ENCODE measurements around the gene RAD50.
"Not testable (repeated sequence)": the region's sequence is repeated elsewhere in the genome, so short reads cannot be mapped to it uniquely, and the experiment has no call there.

The RAD50 gene

DNA sequence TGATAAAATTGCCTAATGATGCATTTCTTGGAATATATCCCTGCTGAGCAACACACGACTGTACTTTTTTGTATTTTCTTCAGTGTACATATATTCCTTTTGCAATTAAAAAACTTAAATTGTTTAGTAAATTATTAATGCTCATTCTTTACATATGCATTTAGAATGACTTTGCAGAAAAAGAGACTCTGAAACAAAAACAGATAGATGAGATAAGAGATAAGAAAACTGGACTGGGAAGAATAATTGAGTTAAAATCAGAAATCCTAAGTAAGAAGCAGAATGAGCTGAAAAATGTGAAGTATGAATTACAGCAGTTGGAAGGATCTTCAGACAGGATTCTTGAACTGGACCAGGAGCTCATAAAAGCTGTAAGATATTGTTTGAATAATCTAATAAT is 32.7 kb downstream of the RAD50 start:
- DNase-seq (no peak), ATAC-seq (no peak)
- H3K9me3 Mint-ChIP-seq: no peaks in the 10 kb centered on the region
- H3K27me3 Mint-ChIP-seq: no peaks in the 10 kb centered on the region
- H3K4me3 Mint-ChIP-seq: no peak overlapping the region
- H3K36me3 Mint-ChIP-seq (ENCODE audit: low read depth): peaks cover 44% of the 10 kb centered on the region
- H3K4me1 Mint-ChIP-seq: no peaks in the 10 kb centered on the region
- H3K27ac Mint-ChIP-seq: no peak overlapping the region

DNA sequence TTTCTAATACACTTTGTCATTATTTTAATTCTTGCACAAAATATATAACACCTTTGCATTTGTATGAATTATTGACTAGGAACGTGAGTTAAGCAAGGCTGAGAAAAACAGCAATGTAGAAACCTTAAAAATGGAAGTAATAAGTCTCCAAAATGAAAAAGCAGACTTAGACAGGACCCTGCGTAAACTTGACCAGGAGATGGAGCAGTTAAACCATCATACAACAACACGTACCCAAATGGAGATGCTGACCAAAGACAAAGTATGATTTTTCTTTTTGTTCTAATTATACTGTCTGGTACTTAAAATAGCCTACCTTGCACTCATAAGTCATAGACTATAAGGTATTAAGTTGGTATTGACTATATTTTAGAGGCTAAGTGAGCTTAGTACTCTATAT is 34.4 kb downstream of the RAD50 start:
- ATAC-seq: no peak
- H3K36me3 Mint-ChIP-seq (ENCODE audit: low read depth): peaks cover 42% of the 10 kb centered on the region
- no peak overlapping the region for H3K4me3 Mint-ChIP-seq
- no peak overlapping the region for H3K27ac Mint-ChIP-seq
- no peak for DNase-seq
- no peaks in the 10 kb centered on the region for H3K27me3 Mint-ChIP-seq
- H3K4me1 Mint-ChIP-seq: no peaks in the 10 kb centered on the region
- H3K9me3 Mint-ChIP-seq: no peaks in the 10 kb centered on the region

DNA sequence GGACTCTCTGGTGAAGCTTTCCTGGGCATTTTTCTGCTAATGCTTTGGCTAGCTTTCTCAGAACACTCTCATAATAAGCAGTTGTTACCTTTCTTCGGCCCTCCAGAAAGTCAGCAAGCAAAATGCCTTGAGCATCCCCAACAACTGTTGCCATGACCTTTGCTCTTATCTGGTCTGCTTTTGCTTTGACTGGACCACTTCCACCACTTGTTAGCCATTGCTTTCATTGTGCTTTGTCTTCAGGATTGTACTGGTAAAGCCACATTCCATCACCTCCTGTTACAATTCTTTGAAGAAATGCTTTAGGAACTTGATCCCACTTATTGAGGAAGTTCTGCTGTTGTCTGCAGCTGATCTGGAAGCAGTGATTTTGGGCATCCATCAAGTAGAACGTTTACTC is 35.7 kb downstream of the RAD50 start:
- Mint-ChIP-seq H3K27me3 (no peaks in the 10 kb centered on the region), H3K4me3 (no peak overlapping the region), H3K9me3 (no peaks in the 10 kb centered on the region), H3K4me1 (no peaks in the 10 kb centered on the region), H3K27ac (no peak overlapping the region), H3K36me3 (ENCODE audit: low read depth) (peaks cover 48% of the 10 kb centered on the region)
- DNase-seq: no peak
- no peak for ATAC-seq

DNA sequence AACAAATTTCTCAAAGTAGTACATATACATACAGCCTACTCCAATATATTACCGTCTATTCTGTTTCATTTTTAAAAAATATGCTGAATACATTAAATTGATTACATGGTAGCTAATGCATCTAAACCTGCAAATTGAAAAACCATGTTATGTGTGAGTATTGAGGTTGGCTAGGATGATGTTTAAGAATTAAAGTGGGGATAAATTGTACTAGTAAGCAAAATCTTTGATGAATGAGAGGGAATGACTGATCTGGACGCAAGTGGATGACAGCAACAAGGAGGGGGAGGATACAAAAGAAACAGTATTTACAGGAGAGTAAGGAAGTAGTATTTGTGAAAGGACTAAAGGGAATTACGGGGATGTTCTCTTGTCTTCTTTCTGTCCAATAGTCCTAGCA is 37.4 kb downstream of the RAD50 start:
- H3K36me3 Mint-ChIP-seq (ENCODE audit: low read depth): peaks cover 45% of the 10 kb centered on the region
- H3K27ac Mint-ChIP-seq: no peak overlapping the region
- H3K4me1 Mint-ChIP-seq: no peaks in the 10 kb centered on the region
- no peak for ATAC-seq
- H3K27me3 Mint-ChIP-seq: no peaks in the 10 kb centered on the region
- H3K9me3 Mint-ChIP-seq: no peaks in the 10 kb centered on the region
- H3K4me3 Mint-ChIP-seq: no peak overlapping the region
- no peak for DNase-seq

DNA sequence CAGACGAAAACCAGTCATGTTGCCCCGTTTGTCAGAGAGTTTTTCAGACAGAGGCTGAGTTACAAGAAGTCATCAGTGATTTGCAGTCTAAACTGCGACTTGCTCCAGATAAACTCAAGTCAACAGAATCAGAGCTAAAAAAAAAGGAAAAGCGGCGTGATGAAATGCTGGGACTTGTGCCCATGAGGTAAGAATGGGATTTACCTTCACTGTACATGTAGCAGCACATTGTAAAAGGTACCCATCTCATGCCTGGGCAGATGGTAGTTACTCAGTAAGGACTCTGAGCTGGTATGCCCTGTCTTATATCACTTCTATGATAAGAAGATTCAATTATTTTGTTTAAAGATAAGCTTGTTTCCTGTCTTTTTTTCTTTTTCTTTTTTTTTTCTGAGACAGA is 38.8 kb downstream of the RAD50 start:
- H3K27ac Mint-ChIP-seq: no peak overlapping the region
- DNase-seq: no peak
- no peaks in the 10 kb centered on the region for H3K27me3 Mint-ChIP-seq
- no peaks in the 10 kb centered on the region for H3K9me3 Mint-ChIP-seq
- no peak for ATAC-seq
- no peak overlapping the region for H3K4me3 Mint-ChIP-seq
- peaks cover 42% of the 10 kb centered on the region for H3K36me3 Mint-ChIP-seq (ENCODE audit: low read depth)
- no peaks in the 10 kb centered on the region for H3K4me1 Mint-ChIP-seq

DNA sequence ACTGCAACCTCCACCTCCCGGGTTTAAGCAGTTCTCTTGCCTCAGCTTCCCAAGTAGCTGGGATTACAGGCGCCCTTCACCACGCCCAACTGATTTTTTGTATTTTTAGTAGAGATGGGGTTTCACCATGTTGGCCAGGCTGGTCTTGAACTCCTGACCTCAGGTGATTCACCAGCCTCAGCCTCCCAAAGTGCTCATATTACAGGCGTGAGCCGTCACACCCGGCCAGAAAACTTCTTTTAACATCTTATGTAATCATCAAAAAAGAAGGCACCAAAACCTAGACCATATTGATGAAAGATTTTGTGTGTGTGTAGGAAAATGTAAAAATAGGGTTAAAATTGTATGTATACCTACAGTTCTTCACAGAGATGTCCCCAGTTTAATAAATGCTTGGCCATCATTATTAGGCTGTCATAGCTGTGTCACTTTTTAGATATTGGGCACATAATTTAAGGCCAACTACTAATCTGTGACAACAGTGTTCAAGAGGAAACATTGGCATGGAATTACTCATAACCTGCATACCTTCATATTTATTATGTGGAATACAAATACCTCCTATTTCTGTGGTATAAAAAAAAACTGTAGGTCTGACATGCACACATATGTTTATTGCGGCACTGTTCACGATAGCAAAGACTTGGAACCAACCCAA is 44.4 kb downstream of the RAD50 start:
- Mint-ChIP-seq H3K27me3 (no peaks in the 10 kb centered on the region), H3K36me3 (ENCODE audit: low read depth) (peaks cover 46% of the 10 kb centered on the region), H3K9me3 (no peaks in the 10 kb centered on the region), H3K4me1 (no peaks in the 10 kb centered on the region), H3K27ac (no peak overlapping the region), H3K4me3 (no peak overlapping the region)
- DNase-seq (no peak), ATAC-seq (no peak)

DNA sequence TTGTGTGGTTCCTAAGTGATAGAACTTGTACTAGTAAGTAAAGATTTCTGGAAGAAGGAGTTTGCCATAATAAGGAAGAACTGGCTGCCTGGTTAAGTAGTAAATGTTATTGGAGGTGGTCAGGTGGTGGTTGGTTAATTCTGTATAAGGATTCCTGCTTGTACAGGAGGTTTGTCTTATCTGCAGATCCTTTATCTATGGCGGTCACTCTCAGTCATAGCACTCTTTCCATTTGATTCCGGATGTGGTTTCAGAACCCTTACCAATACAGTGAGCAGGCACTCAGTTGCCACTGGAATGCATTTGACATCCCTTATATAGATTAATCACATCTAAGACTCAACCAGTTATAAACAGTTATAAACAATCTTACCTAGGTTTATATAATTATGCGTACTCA is 50.3 kb downstream of the RAD50 start:
- DNase-seq: no peak
- ATAC-seq: no peak
- no peaks in the 10 kb centered on the region for H3K4me1 Mint-ChIP-seq
- no peak overlapping the region for H3K27ac Mint-ChIP-seq
- H3K9me3 Mint-ChIP-seq: no peaks in the 10 kb centered on the region
- no peaks in the 10 kb centered on the region for H3K27me3 Mint-ChIP-seq
- H3K4me3 Mint-ChIP-seq: no peak overlapping the region
- peaks cover 50% of the 10 kb centered on the region for H3K36me3 Mint-ChIP-seq (ENCODE audit: low read depth)

DNA sequence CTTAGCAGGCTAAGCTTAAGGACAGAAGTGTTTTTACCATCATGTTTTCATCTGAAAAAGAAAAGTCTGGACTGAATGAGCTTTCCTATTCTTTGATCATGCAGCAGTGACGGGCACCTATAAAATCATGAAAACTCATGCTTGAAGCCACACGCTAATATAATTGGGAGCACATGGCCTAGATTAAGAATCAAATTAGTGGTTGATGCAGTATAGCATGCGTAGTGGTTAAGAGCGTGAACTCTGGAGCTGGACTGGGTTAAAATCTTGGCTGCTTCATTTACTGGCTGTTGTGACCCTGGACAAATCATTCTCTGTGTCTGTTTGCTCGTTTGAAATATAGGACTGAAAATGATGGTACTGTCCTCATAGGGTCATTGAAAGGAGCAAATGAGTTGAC is 51.3 kb downstream of the RAD50 start:
- peaks cover 47% of the 10 kb centered on the region for H3K36me3 Mint-ChIP-seq (ENCODE audit: low read depth)
- H3K27me3 Mint-ChIP-seq: no peaks in the 10 kb centered on the region
- no peak overlapping the region for H3K27ac Mint-ChIP-seq
- DNase-seq (no peak), ATAC-seq (no peak)
- H3K4me3 Mint-ChIP-seq: no peak overlapping the region
- H3K9me3 Mint-ChIP-seq: no peaks in the 10 kb centered on the region
- no peaks in the 10 kb centered on the region for H3K4me1 Mint-ChIP-seq

DNA sequence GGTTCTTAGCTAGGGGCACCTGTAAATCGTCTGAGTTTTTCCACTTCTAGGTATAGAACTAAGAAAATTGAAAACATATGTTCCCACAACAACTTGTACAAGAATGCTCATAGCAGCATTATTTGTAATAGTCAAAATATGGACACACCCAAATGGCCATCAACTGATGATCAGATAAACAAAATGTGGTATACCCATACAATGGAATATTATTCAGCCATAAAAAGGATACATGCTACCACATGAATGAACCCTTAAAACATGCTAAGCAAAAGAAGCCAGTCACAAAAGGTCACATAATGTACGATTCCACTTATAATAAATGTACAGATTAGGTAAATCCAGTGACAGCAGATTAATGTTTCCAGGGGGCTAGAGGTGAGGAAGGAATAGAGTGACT is 55.2 kb downstream of the RAD50 start:
- peaks cover 29% of the 10 kb centered on the region for H3K36me3 Mint-ChIP-seq (ENCODE audit: low read depth)
- no peaks in the 10 kb centered on the region for H3K4me1 Mint-ChIP-seq
- DNase-seq: no peak
- H3K27ac Mint-ChIP-seq: no peak overlapping the region
- no peak for ATAC-seq
- H3K9me3 Mint-ChIP-seq: no peaks in the 10 kb centered on the region
- H3K4me3 Mint-ChIP-seq: no peak overlapping the region
- H3K27me3 Mint-ChIP-seq: no peaks in the 10 kb centered on the region

DNA sequence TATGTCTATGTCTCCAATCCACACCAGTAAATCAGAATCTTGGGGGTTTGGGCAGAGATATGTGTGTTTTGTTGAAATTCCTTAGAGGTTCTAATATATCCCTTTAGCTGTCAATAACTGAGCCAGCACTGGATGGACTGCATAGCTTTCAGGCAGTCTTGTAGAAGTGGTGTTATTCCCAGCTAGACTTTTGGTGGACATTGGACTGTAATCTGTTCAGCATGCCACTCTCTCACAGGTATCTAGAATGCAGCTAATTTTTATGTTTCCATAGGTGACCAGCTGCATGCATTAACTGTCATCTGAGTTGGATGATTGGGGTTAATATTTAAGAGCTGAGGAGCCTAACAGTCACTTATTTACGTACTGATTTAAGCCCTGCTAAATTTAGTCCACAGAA is 56.1 kb downstream of the RAD50 start:
- Mint-ChIP-seq H3K36me3 (ENCODE audit: low read depth) (peaks cover 35% of the 10 kb centered on the region), H3K9me3 (no peaks in the 10 kb centered on the region), H3K4me1 (no peaks in the 10 kb centered on the region), H3K27me3 (no peaks in the 10 kb centered on the region), H3K27ac (no peak overlapping the region), H3K4me3 (no peak overlapping the region)
- DNase-seq: no peak
- ATAC-seq: no peak

DNA sequence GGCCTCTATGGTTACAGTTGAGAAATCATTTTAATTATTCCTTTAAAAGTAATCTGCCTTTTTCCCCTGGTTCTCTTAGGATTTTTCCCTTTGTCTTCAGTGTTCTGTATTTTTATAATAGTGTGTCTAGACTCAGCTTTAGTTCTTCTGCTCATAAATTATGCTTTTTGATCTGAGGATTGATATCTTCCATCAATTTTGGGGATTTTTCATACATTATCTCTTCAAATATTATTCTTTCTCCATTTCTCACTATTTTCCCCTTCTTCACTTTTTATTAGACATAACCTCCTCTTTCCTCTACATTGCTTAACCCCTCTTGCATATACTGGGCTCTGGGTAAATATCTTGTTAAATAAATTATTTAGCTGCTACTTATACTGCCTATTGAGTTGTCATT is 64.9 kb downstream of the RAD50 start:
- peaks cover 49% of the 10 kb centered on the region for H3K36me3 Mint-ChIP-seq (ENCODE audit: low read depth)
- H3K27ac Mint-ChIP-seq: no peak overlapping the region
- H3K27me3 Mint-ChIP-seq: no peaks in the 10 kb centered on the region
- H3K4me3 Mint-ChIP-seq: no peak overlapping the region
- ATAC-seq (no peak), DNase-seq (no peak)
- H3K4me1 Mint-ChIP-seq: peaks cover 9% of the 10 kb centered on the region
- no peaks in the 10 kb centered on the region for H3K9me3 Mint-ChIP-seq

DNA sequence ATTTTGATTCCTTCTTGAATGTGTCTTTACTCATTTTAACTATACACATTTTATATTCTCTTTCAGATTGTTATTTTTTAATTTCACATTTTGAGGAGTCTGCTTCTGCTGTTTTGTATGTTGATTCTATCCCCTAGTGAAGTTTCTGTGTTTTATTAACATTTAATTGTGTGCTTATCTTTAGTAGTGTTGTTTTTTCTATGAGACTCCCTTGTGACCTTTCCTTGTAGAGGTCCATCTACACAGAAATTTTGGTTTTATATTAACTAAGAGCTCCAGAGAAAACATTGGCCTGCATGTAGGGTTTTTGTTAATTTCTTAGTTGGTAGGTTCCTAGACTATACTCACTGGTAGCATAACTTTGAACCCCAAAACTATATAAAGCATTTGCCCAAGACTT is 65.8 kb downstream of the RAD50 start:
- Mint-ChIP-seq H3K36me3 (ENCODE audit: low read depth) (peaks cover 48% of the 10 kb centered on the region), H3K27ac (no peak overlapping the region), H3K4me1 (peaks cover 9% of the 10 kb centered on the region), H3K9me3 (no peaks in the 10 kb centered on the region), H3K4me3 (no peak overlapping the region), H3K27me3 (no peaks in the 10 kb centered on the region)
- DNase-seq (no peak), ATAC-seq (no peak)

DNA sequence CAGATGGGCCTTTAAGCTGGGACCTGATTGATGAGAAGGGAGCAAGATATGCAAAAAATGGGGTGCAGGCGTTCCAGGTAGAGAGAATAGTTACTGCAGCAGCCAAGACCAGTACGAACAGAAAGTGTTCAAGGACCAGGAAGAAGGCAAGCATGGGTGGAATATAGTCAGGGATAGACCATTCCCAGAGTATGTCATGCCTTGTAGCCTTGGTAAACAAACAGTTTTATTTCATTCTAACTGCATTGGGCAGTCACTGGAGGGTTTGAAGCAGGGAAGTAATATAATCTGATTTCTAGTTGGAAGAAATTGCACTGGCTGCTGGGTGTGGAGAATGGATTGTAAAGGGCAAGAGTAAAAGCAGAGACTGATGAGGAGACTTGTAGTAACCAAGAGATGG is 70.7 kb downstream of the RAD50 start:
- H3K4me3 Mint-ChIP-seq: no peak overlapping the region
- peaks cover 43% of the 10 kb centered on the region for H3K36me3 Mint-ChIP-seq (ENCODE audit: low read depth)
- H3K27me3 Mint-ChIP-seq: no peaks in the 10 kb centered on the region
- H3K4me1 Mint-ChIP-seq: peaks cover 18% of the 10 kb centered on the region
- H3K9me3 Mint-ChIP-seq: no peaks in the 10 kb centered on the region
- DNase-seq (no peak), ATAC-seq (no peak)
- H3K27ac Mint-ChIP-seq: no peak overlapping the region

DNA sequence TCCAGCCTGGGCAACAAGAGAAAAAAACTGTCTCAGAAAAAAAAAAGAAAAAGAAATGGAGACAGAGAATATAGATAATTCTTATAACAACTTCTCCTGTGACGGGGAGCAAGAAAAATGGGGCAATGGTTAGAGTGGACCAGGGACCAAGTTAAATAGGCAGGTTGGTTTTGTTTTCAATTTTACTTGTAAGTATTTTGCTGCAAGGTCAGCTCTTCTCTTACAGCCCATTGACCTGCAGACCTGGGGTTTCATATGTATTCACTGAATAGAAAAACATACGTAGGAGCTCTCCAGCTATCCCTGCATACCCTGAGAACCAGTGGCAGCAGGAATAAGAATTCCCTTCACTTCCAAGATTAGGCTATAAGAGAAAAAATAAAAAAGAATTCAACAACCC is 72.0 kb downstream of the RAD50 start:
- no peak for ATAC-seq
- Mint-ChIP-seq H3K4me1 (peaks cover 10% of the 10 kb centered on the region), H3K27me3 (no peaks in the 10 kb centered on the region), H3K27ac (no peak overlapping the region), H3K36me3 (ENCODE audit: low read depth) (peaks cover 32% of the 10 kb centered on the region), H3K9me3 (no peaks in the 10 kb centered on the region), H3K4me3 (no peak overlapping the region)
- DNase-seq: no peak

DNA sequence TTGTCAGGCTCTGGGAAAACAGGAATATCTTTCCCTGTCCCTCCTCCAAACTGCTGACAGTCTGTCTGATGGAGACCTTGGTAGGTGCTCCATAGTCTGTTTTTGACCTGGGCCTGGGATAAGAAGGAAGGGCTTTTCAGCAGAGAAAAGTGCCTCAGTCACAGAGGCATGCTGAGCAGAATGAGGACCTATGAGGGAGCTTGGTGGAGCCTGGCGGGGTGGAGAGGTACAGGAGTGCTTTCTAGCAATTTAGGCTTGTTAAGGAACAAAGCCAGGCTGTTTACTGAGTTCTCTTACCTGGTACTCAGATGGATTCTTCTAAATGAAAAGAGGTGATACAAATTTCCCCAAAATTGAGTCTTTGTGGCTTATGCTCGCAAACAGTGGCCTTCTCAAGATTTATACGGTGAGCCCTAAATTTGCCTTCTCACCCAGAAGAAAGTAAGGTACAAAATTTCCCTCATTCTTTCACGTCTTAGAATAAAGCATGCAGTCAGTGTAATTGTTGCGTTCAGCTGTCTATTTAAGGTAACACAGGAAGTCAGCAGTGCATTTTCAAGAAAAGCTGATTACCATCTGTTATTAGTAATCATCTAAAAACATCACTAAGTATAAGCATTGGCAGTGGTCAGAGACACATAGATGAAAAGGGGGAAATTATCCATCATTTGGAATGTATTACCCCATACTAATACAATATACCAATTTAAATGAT is 72.6 kb downstream of the RAD50 start:
- H3K4me3 Mint-ChIP-seq: no peak overlapping the region
- H3K9me3 Mint-ChIP-seq: no peaks in the 10 kb centered on the region
- peak overlapping the region; percentile 51 for H3K27ac Mint-ChIP-seq
- peaks cover 36% of the 10 kb centered on the region for H3K36me3 Mint-ChIP-seq (ENCODE audit: low read depth)
- H3K4me1 Mint-ChIP-seq: peaks cover 10% of the 10 kb centered on the region
- no peaks in the 10 kb centered on the region for H3K27me3 Mint-ChIP-seq
- ATAC-seq (no peak), DNase-seq (no peak)

DNA sequence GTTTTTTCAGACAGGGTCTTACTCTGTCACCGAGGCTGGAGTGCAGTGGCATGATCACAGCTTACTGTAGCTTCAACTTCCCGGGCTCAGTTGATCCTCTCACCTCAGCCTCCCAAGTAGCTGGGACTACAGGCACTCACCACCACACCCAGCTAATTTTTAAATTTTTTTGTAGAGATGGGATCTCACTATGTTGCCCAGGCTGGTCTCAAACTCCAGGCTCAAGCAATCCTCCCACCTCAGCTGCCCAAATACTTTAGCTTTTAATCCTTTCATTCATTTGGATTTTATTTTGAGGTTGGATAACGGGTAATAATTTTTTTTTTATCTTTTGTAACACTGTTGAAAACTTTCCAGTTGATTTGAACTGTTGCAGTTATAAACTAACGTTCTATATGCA is 76.8 kb downstream of the RAD50 start:
- H3K27me3 Mint-ChIP-seq, DNase-seq, H3K9me3 Mint-ChIP-seq, ATAC-seq, H3K27ac Mint-ChIP-seq, H3K4me3 Mint-ChIP-seq: not testable (repeated sequence)
- H3K36me3 Mint-ChIP-seq (ENCODE audit: low read depth): peaks cover 43% of the 10 kb centered on the region
- peaks cover 46% of the 10 kb centered on the region for H3K4me1 Mint-ChIP-seq

Data from activated naive CD8-positive, alpha-beta T cell treated with anti-CD3 and anti-CD28 coated beads, Interleukin-2, amount 50 U/mL, for 24 hours (primary cell).